IMR-90 (cell line): ENCODE data around the gene TBC1D22A. TPM values are rescaled to one million over a fixed set of nuclear protein-coding genes. Genes with fewer than 3 reads are reported as not detected.

Experiments used
- ATAC-seq: fragments of 200-7000 bp; cut with Tn5 transposase; 2 replicates; pipeline ENCODE4 v1.9.1; 2020; ENCODE audit warnings: low read depth, mild to moderate bottlenecking, moderate library complexity
- BruUV-seq: library from RNA; stranded (reverse); fragments of 400-500 nt; replicated peaks from 2 replicates; lab custom pipeline; 2021; lab: Mats Ljungman, UMichigan
- CTCF ChIA-PET: fragments of 300-600 bp; formaldehyde crosslinking; extraction: SDS; loops from one replicate; lab custom pipeline; 2021; ENCODE audit warnings: antibody characterized with exemption; lab: Yijun Ruan, JAX
- POLR2A ChIA-PET: fragments of 300-600 bp; sonication (Branson Sonifier 250); formaldehyde crosslinking; loops from one replicate; lab custom pipeline; 2022; ENCODE audit warnings: antibody characterized with exemption; ENCODE audit not compliant: unreplicated experiment; lab: Charles Lee
- DNase-seq: peaks from one replicate; pipeline ENCODE4 v3.0.0; 2013
- H2AFZ ChIP-seq: replicated peaks from 2 replicates; pipeline ENCODE3; 2013; ENCODE audit warnings: low read length, mild to moderate bottlenecking; ENCODE audit not compliant: poor library complexity
- H2AK5ac ChIP-seq: 2 replicates; pipeline ENCODE4 v1.6.1; 2013; ENCODE audit warnings: low read depth, low read length, inconsistent platforms
- H2AK9ac ChIP-seq: replicated peaks from 2 replicates; pipeline ENCODE3; 2013; ENCODE audit warnings: mild to moderate bottlenecking, low read depth, low read length, moderate library complexity; ENCODE audit not compliant: poor library complexity
- H2BK120ac ChIP-seq: 2 replicates; pipeline ENCODE4 v1.6.1; 2013; ENCODE audit warnings: low read depth, low read length, inconsistent platforms
- H2BK15ac ChIP-seq: 3 replicates; pipeline ENCODE4 v1.6.1; 2013; ENCODE audit warnings: low read depth, low read length, inconsistent platforms
- H2BK20ac ChIP-seq: 2 replicates; pipeline ENCODE4 v1.6.1; 2013; ENCODE audit warnings: low read depth, mild to moderate bottlenecking, inconsistent platforms, low read length, moderate library complexity
- H2BK5ac ChIP-seq: 2 replicates; pipeline ENCODE4 v1.6.1; 2013; ENCODE audit warnings: mild to moderate bottlenecking, low read depth, low read length, inconsistent platforms; ENCODE audit not compliant: poor library complexity, severe bottlenecking
- H3K14ac ChIP-seq: replicated peaks from 2 replicates; pipeline ENCODE4 v1.6.1; 2013; ENCODE audit warnings: low read depth, low read length, inconsistent platforms
- H3K18ac ChIP-seq: 2 replicates; pipeline ENCODE4 v1.6.1; 2013; ENCODE audit warnings: low read depth, low read length, control low read depth
- H3K23ac ChIP-seq: 2 replicates; pipeline ENCODE4 v1.6.1; 2013; ENCODE audit warnings: low read depth, low read length, inconsistent platforms
- H3K27ac ChIP-seq: 2 replicates; pipeline ENCODE4 v1.5.1; 2013; ENCODE audit warnings: mild to moderate bottlenecking, control low read depth, low read length; ENCODE audit not compliant: insufficient read depth
- H3K27me3 ChIP-seq: 2 replicates; pipeline ENCODE4 v1.6.1; 2013; ENCODE audit warnings: low read length; ENCODE audit not compliant: control insufficient read depth, insufficient read depth
- H3K36me3 ChIP-seq: 2 replicates; pipeline ENCODE4 v1.6.1; 2013; ENCODE audit warnings: low read length, mixed read lengths; ENCODE audit not compliant: control insufficient read depth, insufficient read depth
- H3K4ac ChIP-seq: 2 replicates; pipeline ENCODE4 v1.6.1; 2013; ENCODE audit warnings: low read depth, low read length, inconsistent platforms
- H3K4me1 ChIP-seq: 2 replicates; pipeline ENCODE4 v1.6.1; 2013; ENCODE audit warnings: low read length, mixed read lengths; ENCODE audit not compliant: control insufficient read depth, insufficient read depth
- H3K4me2 ChIP-seq: 2 replicates; pipeline ENCODE4 v1.6.1; 2013; ENCODE audit warnings: low read depth, mild to moderate bottlenecking, control low read depth, low read length, moderate library complexity
- H3K4me3 ChIP-seq: 2 replicates; pipeline ENCODE4 v1.5.1; 2013; ENCODE audit warnings: low read depth, mild to moderate bottlenecking, control low read depth, low read length, moderate library complexity; ENCODE audit not compliant: insufficient read depth
- H3K56ac ChIP-seq: 2 replicates; pipeline ENCODE4 v1.6.1; 2013; ENCODE audit warnings: low read length, inconsistent platforms; ENCODE audit not compliant: insufficient read depth; ENCODE audit errors: extremely low read depth
- H3K79me1 ChIP-seq, 2 experiments: 2 replicates each; pipeline ENCODE4 v1.6.1; 2013; ENCODE audit warnings: low read length in 2 of 2, inconsistent platforms in 1 of 2, low read depth in 1 of 2
- H3K9ac ChIP-seq: 2 replicates; pipeline ENCODE4 v1.6.1; 2013; ENCODE audit warnings: low read depth, low read length, control low read depth
- H3K9me1 ChIP-seq: 2 replicates; pipeline ENCODE4 v1.6.1; 2013; ENCODE audit warnings: low read length, inconsistent platforms; ENCODE audit not compliant: insufficient read depth
- H3K9me3 ChIP-seq: 2 replicates; pipeline ENCODE4 v1.6.1; 2013; ENCODE audit warnings: low read length; ENCODE audit not compliant: control insufficient read depth, insufficient read depth
- H4K20me1 ChIP-seq: 2 replicates; pipeline ENCODE4 v1.6.1; 2013; ENCODE audit warnings: low read length, inconsistent platforms; ENCODE audit not compliant: insufficient read depth
- H4K5ac ChIP-seq: 2 replicates; pipeline ENCODE4 v1.6.1; 2013; ENCODE audit warnings: mild to moderate bottlenecking, low read depth, low read length, control low read depth
- H4K8ac ChIP-seq, 2 experiments: 2 replicates each; pipeline ENCODE4 v1.6.1; 2013; ENCODE audit warnings: low read depth in 2 of 2, low read length in 2 of 2, control low read depth in 1 of 2, inconsistent platforms in 1 of 2
- H4K91ac ChIP-seq: 2 replicates; pipeline ENCODE4 v1.6.1; 2013; ENCODE audit warnings: low read depth, low read length, inconsistent platforms; ENCODE audit not compliant: insufficient read depth
- CHD1 ChIP-seq: IDR thresholded peaks from 2 replicates; pipeline ENCODE4 v1.6.1; 2012; ENCODE audit warnings: low read depth, low read length, improper control_type of control experiment
- RCOR1 ChIP-seq: IDR thresholded peaks from 2 replicates; pipeline ENCODE4 v1.6.1; 2012; ENCODE audit warnings: mild to moderate bottlenecking, low read length, improper control_type of control experiment; ENCODE audit not compliant: insufficient replicate concordance
- RFX5 ChIP-seq: IDR thresholded peaks from 2 replicates; pipeline ENCODE4 v1.8.0; 2012; ENCODE audit warnings: low read depth, mild to moderate bottlenecking, low read length, moderate library complexity
- WGBS, 2 experiments: methylation state at CpG; one replicate each; pipeline versions ENCODE4 v1.1.5 to v1.1.7; 2013; ENCODE audit warnings: missing lambda C conversion rate in 2 of 2; ENCODE audit not compliant: insufficient read length in 1 of 2; ENCODE audit errors: extremely low coverage in 2 of 2; 5-methylcytosine and 5-hydroxymethylcytosine counted together
- dilution Hi-C: fragments of 300-500 bp; cut with HindIII; formaldehyde crosslinking; loops from one replicate; pipeline ENCODE4 v1.14.3; 2018; ENCODE audit warnings: low sequenced_read_pairs; ENCODE audit not compliant: unreplicated experiment
- in situ Hi-C: fragments of 300-500 bp; cut with MboI; formaldehyde crosslinking; loops from 3 replicates; pipeline ENCODE4 v1.14.3; 2019; ENCODE audit warnings: low sequenced_read_pairs, inconsistent platforms, mixed read lengths
- intact Hi-C: fragments of 100-400 bp; cut with micrococcal nuclease; formaldehyde crosslinking; loops from 2 replicates; pipeline ENCODE4 v1.10.0; 2022
- polyA plus RNA-seq, 3 experiments: library from polyadenylated mRNA; depleted of rRNA; stranded (reverse); fragments of >200 nt; gene quantifications; 2 replicates each; pipeline ENCODE4 v1.2.3, GENCODE V29; 2012; ENCODE audit warnings: low replicate concordance in 1 of 3
- total RNA-seq: library from RNA; depleted of rRNA; stranded (reverse); fragments of >200 nt; gene quantifications from 2 replicates; pipeline ENCODE4 v1.2.3, GENCODE V29; 2012

The TBC1D22A gene
- total and polyA plus RNA-seq, 2 of the 4 experiments (the other 2 are of a cell fraction): 9.0 to 16.7 TPM

- Histone ChIP-seq H3K18ac (no peak overlapping the region), H4K20me1 (no peaks in the 10 kb centered on the region), H2AFZ (no peak overlapping the region), H3K79me1 (no peaks in the 10 kb centered on the region), H3K9ac (no peak overlapping the region), H4K8ac (no peak overlapping the region), H2AK5ac (no peak overlapping the region), H3K4ac (no peak overlapping the region), H3K4me1 (no peaks in the 10 kb centered on the region), H4K91ac (no peak overlapping the region), H3K4me3 (no peak overlapping the region), H4K5ac (no peak overlapping the region), H2BK20ac (no peak overlapping the region), H3K36me3 (no peaks in the 10 kb centered on the region), H3K9me1 (no peaks in the 10 kb centered on the region), H3K23ac (no peak overlapping the region), H2AK9ac (no peak overlapping the region), H3K14ac (no peak overlapping the region), H3K27me3 (no peaks in the 10 kb centered on the region), H3K56ac (no peak overlapping the region), H3K9me3 (peaks cover 4% of the 10 kb centered on the region; the same call in 1 of the 2 replicates), H2BK5ac (no peak overlapping the region), H2BK15ac (no peak overlapping the region), H3K4me2 (no peak overlapping the region), H2BK120ac (no peak overlapping the region), H3K27ac (no peak overlapping the region)
- 100% methylated on average over 2 of the region's 5 CpGs; no CpG with 5 or more reads in 1 of the 2 experiments for WGBS, 2 experiments
- no peak for TF ChIP-seq CHD1
- no peak for TF ChIP-seq RFX5
- TF ChIP-seq RCOR1: no peak
- DNase-seq (no peak), ATAC-seq (no peak)
- dilution Hi-C loops (no loop called here), in situ Hi-C loops (no loop called here), intact Hi-C loops (no loop called here)
- BruUV-seq: no TSS peak
- POLR2A ChIA-PET: no interaction called here
- CTCF ChIA-PET: no interaction called here
Observed at GRCh38 chr22:47215851-47216250, 453.4 kb downstream of the TBC1D22A start.
